Stimulated activated CD4-positive, alpha-beta T cell treated with anti-CD3 and anti-CD28 coated beads, Interleukin-4, amount 100 ng/mL, for 24 hours (primary cell): Measurements from ENCODE around the gene DDHD1.

ENCODE experiments used
- DNase-seq: peaks from one replicate; pipeline ENCODE4 v3.0.0-alpha.2; 2020

Gene DDHD1

DNA sequence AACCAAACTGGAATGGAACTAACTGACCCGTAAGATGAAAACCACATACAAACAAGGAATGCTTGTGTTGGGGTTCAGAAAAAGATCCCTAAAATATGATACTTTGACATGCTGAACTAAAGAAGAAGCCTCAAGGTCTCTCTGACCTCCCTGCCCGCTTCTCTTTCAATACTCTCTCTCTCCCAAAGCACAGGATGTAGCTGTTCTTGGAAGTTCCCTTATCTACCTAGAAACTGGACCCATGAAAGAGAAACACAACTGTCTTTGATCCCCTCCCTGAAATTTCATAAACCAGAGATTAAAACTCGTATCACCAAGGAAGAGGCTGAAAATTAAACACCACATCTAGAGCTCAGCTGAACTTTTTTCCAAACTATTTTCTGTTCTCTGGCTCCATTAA is 125.6 kb downstream of the DDHD1 start:
- no peak for DNase-seq

DNA sequence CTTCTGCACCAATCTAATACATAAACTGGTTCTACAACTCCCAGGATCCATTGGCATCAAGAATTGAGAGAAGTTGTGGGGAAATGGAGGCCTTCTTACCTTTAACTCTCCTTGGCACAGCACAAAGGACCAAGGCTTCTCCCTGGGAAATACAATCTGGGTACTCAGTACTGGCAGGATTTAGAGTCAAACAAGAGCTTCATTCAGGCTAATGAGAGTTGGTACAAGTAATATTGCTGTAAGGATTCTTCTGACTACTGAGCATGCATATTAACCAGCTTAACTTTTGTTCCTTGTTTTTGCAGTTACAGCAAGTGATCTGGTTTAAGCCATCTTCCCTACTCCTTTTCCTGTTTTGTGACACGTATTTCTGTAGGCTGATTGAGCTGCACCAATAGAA is 126.1 kb downstream of the DDHD1 start:
- DNase-seq, result no peak

DNA sequence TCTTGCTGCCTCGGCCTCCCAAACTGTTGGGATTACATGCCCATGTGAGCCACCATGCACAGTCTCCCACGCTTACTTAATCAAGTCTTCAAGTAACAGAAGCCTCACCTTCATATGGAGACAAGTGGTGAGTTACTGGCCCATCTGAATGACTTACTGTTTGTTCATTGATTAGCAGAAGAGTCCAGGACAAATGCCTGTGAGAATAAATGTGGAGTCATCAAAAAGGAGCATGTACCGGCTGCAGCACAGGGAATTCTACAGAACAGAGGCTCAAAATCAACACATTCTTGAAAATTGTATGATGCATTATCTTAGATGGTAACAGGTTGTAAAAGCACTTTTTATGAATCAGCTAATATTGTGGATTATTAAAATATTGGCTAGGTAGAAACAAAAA is 129.8 kb downstream of the DDHD1 start:
- no peak for DNase-seq

DNA sequence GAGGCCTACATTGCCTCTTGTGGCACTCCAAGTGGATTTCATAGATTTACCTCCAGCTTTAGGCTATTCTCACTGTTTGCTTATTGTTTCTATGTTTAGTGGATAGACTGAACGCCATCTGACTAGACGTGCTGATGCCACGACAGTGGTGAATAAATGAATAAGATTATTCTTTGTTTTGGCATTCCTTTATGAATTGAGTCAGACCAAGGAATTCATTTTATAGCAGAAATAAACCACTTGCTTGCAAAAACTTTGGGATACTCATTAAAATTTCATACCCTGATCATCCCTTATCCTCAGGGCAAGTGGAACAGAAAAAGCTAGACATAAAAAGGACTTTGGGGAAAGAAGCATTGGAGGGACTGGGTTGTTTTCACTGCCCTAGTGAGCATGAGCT is 130.5 kb downstream of the DDHD1 start:
- DNase-seq, result no peak

DNA sequence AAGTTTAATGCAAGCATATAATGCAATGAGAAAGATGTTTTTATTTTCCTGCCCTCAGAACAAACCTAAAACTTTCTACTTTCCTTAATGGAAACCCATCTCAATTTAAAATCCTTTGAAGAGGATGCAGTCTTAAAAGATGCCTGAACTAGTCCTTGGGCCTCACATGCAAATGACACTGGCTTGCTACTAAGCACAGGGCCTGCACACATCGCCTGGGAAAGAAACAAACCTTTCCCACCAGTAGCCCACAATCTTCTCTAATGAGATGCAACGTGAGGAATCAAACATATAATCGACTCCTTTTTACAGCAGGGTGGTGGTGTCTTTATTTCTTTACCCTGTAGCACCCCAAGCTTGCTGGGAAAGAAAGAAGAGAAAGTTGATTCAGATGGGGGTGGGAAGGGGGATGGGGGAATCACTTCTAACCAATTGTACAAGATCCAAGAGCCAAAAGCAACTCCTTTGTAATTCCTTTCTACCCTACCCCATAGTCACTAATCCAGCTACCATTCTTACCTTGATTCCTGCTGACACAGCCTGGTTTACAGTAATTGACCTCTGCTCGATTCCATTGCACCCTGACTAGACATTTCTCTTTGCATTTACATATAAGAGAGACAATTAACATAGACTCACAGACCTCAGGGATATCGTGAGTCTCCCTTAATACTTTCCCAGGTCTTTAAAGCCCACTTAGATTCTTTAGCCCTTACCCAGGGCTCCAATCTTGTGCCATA is 132.8 kb downstream of the DDHD1 start:
- DNase-seq, result no peak

DNA sequence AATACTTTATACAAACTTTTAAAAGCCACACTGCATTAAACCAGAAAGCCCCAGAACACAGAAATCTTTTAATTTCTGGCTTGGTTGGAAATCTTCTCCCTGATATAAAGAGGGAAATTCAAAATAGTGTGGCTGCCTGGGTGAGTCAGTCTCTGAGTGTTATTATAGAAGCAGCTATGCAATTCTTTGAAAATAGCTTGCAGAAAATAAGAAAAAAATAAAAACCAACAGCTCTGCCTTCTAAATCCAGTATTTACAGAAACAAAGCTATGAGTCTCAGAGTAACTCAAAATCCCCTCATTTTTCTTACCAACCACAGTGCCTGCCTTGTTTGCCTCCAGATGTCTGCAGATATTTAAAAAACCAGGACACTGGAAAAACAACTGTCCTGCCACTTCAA is 133.7 kb downstream of the DDHD1 start:
- DNase-seq, result no peak

DNA sequence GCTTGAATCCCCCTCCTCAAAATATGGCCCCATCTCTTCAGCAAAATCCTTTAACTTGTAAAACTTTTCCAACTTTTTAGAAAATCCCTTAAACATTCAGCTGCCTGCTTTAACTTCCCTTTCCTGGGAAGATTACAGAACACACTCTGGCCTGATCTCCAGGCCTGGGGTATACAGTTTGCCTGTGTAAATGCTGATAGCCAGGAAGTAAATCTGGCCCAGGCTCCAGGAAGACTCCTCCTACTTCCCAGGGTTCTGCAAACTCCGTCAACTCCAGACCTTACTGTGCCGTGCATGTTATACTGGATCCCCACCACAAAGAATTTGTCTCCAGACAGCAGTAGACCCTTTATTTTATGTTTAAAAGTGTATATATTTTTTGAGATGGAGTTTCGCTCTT is 135.3 kb downstream of the DDHD1 start:
- no peak for DNase-seq

DNA sequence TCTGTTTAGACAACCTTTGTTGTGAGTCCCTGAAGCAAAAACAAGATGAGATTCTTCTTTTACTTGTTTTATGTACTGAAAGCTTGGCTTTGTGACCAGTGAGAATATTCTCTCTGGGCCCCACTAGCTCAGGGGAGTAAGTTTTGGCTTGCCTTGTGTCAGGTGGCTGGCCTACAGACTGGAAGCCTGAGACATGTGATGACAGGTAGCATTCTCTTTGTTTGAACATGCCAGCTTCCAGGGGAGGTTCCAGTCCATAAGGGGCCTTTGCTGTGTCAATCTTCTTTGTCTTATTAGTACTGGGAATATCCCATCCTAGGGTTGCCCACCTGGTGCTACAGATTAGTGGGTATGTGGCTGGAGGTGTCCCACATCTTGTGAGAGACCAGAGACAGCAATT is 136.2 kb downstream of the DDHD1 start:
- no peak for DNase-seq

DNA sequence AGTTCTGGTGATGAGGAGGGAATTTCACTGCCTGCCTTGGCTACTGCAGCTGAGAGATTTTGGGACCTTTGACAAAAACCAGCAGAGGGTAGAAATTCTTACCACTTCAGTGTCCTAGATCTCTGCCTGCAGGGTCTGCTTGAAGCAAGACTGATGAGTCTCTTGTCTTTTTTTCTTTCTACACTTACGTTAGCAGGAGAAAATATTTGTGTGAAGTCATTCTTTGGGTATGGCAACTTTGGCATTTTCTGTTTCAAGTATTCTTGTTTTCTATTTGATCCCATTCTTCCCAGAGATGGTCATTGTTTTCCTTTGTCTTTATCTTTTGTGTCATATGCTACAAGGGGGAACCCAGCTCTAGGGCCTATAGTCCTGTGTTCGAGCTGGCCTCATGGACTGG is 136.6 kb downstream of the DDHD1 start:
- no peak for DNase-seq

DNA sequence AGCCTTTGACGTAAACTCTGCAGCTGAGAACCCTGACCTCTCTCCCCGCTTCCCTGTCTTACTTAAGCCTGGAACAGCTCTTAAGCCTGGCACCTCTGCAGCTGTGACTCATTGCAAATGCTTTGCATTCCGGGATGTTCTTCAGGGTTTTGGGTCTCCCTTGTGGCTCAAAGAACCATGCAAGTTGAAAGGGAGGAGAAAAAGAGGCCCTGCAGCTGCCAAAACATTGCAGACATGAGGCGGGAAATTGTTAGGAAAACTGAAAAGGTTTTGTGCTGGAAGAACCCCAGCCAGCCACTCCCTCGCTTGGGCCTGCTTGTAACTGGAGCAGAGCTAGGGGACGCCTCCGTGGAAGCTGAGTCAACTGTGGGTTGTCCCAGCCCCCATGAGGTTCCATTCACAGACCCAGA is 142.1 kb downstream of the DDHD1 start:
- no peak for DNase-seq

DNA sequence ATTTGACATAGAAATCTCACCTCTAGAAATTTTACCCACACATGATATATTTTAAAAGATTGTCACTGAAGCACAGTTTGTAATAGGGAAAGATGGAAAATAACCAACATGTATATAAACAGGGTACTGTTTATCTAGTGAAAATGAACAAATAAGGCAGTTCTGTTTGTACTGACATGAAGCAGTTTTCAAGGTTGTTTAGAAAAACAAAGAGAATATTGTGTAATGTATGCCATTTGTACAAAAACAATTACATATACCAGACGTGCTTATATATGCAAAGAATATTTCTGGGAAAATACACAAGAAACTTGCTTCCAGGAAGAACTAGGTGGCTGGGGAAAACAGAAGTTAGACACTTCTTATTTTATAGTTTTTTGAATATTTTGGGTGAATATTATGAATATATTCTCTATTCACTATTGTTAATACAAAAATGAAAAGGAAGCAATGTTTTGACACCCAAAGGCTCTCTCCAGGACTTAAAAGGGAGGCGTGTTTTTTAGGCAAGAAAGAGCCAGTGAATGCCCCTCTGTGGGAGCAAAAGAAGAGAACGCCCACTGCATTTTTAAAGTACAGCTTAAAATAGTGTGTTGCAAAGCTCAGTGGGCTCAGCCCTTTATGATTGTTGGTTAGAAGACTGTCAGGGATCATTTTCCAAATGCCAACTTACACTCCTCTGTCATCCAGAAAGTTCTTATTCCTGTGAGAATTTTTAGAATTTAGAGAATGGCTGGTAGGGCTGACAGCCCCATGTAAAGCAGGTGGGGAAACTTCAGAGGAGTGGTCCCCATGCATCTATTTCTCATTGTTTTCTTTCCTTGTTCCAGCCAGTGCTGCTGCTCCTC is 142.7 kb downstream of the DDHD1 start:
- DNase-seq, result no peak

DNA sequence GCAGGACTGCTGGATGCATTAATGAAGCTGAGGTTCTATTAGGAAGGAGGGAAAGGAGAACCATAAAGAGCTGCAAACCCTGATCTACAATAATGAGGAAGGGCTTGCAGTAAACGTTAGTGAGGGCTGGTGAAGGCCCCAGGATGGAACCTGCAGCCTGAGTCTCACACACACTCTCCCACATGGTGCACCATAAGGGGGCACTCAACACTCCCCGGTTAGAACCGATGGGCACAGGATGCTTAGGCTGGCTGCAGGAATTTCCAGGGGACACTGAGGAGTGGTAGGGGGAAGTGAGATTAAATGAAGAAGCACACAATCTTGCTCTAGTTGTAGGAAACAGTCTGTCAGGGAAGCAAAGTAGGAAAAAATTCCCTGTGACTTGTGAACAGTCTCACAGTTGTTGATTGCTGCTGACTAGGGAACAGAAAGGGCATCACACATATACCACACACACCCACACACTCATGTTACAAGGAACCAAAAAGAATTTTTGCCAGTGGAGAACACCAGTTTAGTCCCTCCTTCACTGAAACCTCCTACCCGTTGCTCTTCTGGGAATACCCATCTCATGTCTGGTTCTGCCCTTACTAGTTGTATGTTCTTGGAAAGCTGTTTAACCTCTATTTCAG is 146.1 kb downstream of the DDHD1 start:
- DNase-seq, result no peak

DNA sequence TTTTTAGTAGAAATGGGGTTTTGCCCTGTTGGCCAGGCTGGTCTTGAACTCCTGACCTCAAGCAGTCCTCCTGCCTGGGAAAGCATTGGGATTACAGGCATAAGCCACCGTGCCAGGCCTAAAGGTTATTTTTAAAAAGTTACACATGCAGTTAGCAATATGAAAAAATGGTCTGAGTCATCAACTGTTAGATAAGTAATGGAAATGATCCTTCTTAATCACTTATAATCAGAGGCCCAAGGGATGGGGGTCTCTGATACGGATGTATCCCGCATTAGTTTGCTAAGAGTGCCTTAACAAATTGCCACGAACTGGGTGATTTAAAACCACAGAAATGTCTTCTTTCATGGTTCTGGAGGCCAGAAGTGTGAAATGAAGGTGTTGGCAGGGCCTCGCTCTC is 148.1 kb downstream of the DDHD1 start:
- DNase-seq, result no peak

DNA sequence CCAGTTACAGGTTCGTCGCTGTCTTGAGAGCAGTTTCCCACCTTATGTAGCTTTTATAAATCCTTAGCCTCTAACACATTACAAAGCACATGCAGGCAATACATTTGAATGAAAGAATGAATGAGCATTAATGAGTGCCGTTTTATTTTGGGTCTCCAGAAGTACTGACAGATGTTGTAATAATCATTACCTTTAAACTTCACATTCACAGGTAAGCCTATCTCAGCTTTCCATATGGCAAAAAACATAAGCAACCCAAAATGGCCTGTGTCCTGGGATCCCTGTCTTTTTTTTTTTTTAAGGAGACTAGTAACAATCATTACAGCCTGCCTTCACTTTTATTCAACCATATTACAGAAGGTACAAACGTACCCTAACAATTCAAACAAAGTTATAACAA is 149.3 kb downstream of the DDHD1 start:
- DNase-seq, result no peak

DNA sequence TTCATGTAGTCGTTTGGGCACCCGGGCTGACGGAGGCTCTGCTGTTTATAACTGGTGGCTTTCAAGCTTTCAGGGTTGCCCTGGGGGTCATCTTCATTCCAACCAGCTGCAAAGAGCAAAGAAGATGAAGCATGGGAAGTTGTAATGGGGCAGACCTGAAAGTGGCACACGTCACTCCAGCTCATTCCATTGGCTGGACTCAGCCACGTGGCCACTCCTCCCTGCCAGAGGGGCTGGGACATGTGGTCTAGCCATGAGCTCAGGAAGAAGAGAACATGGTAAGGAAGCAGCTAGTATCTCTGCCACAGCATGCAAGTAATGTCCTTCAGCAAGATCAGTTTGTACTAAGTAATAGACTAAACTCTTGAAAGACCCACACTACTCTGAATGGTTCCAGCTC is 150.5 kb downstream of the DDHD1 start:
- DNase-seq, result no peak

DNA sequence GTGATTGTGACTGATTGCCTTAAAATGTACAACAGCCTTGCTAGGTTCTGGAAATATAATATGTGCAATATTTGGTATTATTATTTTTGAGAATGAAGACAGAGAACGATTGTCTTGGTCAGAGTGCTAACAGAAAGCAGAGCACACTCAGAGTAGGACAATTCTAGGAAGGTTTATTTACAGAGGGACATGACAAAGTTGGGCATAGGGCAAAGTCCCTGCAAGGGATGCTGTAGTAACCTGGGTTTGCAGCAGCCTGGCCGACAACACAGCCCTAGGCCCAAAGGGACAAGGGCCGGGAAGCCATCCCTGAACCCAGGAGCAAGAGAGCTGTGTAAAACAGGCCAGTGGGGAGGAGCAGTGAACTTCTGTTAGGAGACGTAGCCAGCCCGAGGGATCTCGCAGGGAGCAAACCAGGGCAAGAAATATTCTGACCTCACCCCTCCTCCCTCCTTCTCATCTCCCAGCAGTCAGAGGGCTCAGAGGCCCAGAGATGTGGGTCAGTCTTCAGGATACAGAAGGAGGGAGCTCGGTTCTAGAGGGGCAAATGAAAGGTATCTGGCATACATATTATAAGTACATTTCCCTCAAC is 151.2 kb downstream of the DDHD1 start:
- no peak for DNase-seq

DNA sequence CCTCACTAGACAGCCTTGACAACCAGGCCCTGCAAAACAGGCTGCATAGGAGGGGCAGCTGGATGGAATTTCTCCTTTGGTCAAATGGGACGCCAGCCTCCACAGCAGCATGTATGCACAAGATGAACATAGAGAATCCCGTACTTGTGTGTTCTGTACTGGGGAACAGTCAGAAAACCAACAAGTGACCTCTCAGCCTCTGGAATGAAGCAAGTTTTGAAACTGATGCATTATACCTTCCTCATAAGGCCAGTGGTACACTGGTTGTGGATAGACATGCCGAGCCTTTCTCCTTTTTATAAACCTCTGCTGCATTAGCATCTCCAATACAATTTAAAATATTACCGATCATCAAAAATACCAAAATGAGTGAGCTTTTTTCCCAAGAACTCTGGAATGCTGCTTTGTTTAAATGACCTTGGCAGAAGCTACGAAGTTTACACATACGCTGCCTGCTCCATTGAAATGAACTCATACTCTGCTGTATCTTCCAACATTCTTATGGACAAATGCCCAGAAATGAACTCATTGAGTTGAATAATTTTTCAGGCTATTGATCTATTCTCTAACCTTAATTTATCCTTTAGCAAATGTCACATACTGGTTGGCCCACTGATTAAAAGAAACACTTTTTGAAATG is 154.6 kb downstream of the DDHD1 start:
- DNase-seq, result no peak

DNA sequence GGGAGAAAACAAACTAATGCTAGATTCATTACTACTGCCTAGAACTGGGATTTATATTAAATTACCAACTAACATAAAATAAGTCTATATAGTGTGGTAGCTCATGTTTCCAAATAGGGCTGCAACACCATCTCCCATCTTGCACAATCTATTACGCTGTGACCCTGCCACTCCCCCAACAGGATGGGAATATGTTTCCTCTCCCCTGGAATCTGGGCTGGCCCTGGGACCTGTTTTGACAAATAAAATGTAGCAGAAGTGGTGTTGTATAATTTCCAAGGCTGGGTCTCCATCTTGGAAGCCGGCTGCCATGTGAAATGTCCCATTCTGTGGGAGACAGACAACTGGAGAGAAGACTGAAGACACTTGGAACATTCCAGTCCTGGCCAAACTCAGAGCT is 156.6 kb downstream of the DDHD1 start:
- no peak for DNase-seq

DNA sequence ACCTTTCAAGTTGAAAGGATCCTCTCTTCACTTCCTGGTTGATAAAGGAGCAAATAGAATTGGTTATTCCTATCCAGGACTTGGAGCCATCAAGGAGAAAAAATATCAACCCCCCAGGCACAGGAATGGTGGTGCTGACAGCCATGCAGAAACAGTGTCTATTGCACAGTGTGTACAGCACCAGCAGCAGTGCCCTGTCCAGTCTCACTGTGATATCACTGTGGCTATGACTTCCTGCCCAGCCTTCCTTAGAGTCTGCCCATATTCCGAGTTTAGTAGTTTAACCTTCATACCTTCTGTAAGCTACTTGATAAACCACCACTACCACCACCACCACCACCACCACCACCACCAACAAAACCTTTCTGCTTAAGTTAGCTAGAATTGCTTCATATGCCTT is 157.1 kb downstream of the DDHD1 start:
- DNase-seq, result no peak

DNA sequence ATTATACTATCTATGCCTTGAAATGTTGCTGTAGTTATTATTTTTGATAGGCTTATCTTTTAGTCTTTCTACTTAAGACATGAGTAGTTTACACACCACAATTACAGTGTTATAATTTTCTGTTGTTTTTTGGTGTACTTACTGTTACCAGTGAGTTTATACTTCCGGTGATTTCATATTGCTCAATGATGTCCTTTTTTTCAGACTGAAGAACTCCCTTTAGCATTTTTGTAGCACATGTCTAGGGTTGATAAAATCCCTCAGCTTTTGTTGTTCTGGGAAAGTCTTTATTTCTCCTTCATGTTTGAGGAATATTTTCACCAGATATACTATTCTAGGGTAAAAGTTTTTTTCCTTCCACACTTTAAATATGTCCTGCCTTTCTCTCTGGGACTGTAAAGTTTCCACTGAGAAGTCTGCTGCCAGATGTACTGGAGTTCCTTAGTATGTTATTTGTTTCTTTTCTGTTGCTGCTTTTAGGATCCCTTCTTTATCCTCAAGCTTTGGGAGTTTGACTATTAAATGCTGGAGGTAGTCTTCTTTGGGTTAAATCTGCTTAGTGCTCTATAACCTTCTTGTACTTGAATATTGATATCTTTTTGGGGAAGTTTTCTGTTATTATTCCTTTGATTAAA is 160.8 kb downstream of the DDHD1 start:
- DNase-seq, result no peak

DNA sequence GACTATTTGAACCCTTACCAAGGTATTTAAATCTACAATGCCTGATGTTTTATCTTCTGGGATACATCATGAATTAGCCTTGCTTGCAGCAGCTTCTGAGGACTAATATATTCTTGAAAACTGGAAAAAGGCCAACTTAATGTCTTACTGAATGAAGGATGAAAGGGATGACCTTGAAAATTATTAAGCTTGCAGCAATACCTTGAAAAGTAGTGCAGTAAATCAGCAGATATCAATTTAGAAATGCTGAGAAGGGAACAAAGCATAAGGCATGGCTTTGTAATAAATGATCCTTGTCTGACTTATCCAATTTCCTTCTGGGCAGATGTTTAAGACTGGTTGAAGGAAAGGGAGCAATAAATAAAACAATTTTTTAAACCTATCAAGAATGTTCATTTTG is 165.0 kb downstream of the DDHD1 start:
- no peak for DNase-seq

DNA sequence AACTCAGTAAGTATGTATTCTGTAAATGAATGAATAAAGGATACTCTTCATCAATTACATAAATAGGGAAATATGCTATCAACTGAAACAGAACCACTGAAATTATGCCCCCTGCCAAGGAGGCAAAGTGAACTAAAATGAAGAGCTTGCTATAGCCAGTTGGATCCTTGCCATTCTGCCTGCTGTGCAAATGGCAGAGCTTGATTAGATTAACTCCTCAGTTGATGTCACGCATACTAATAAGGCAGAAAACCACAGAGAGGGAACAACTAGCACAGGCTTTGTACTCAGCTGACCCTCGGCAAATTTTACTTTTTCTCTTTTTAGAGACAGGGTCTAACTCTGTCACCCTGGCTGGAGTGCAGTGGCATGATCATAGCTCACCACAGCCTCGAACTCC is 165.6 kb downstream of the DDHD1 start:
- DNase-seq, result no peak

DNA sequence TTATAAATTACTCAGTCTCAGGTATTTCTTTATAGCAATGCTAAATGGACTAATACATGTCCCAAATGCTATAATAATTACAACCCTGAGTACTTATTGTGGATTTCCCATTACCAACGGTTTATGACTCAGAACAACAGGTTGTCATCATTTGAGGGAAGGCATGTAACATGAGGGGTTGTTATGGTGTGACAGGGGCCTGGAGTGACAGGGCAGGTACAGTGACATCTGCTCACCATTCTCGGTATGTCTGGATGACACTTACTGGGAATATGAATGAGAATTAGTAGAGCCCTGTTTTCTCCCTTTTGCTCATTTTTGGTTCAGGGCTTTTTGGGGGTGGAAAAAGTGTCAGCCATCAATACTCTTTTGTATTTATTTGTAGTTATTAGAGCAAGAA is 166.1 kb downstream of the DDHD1 start:
- DNase-seq, result no peak
